ENCODE measurements around the gene PDZD4.
A peak's percentile ranks its signal among the peaks of the same experiment; 100 is the strongest.

The PDZD4 gene

GRCh38 chrX:153829799-153830639, at the start of gene PDZD4:
PDZD4 (minus strand) TSS chrX:153830544; CDS start chrX:153830298, 246 bp downstream.
- in situ Hi-C loops (cut with HindIII; ENCODE audit: low pct_unique_long_range_greater_than_20kb, low sequenced_read_pairs), result no loop called here

GRCh38 chrX:153879741-153880439, 49.5 kb upstream of the PDZD4 start:
- no peak for TF ChIP-seq JUND (IDR thresholded peaks at IDR 0.05; ENCODE audit: low read depth)
- DNase-seq (ENCODE audit: low read depth in 1 of 2, low spot score in 1 of 2), result no peak
- in situ Hi-C loops (cut with HindIII; ENCODE audit: low pct_unique_long_range_greater_than_20kb, low sequenced_read_pairs), result no loop called here

More at GRCh38 chrX:153829799-153830639, at the start of gene PDZD4:
- no peak for DNase-seq (ENCODE audit: low read depth in 1 of 2, low spot score in 1 of 2)
- no peak for TF ChIP-seq JUND (IDR thresholded peaks at IDR 0.05; ENCODE audit: low read depth)

- no peak for TF ChIP-seq JUND (IDR thresholded peaks at IDR 0.05; ENCODE audit: low read depth)
- no peak for DNase-seq (ENCODE audit: low read depth in 1 of 2, low spot score in 1 of 2)
- in situ Hi-C loops (cut with HindIII; ENCODE audit: low pct_unique_long_range_greater_than_20kb, low sequenced_read_pairs), result no loop called here
These were observed 48.8 kb upstream of the PDZD4 start for GRCh38 chrX:153878969-153879653.

- in situ Hi-C loops (cut with HindIII; ENCODE audit: low pct_unique_long_range_greater_than_20kb, low sequenced_read_pairs), result no loop called here
- no peak for DNase-seq (ENCODE audit: low read depth in 1 of 2, low spot score in 1 of 2)
- TF ChIP-seq JUND (IDR thresholded peaks at IDR 0.05; ENCODE audit: low read depth), result no peak
These were observed 48.0 kb upstream of the PDZD4 start for GRCh38 chrX:153878345-153878744.

GRCh38 chrX:153877571-153878261, 47.4 kb upstream of the PDZD4 start:
- DNase-seq (ENCODE audit: low read depth in 1 of 2, low spot score in 1 of 2), result no peak
- in situ Hi-C loops (cut with HindIII; ENCODE audit: low pct_unique_long_range_greater_than_20kb, low sequenced_read_pairs), result no loop called here
- TF ChIP-seq JUND (IDR thresholded peaks at IDR 0.05; ENCODE audit: low read depth), result no peak

GRCh38 chrX:153876112-153876491, 45.8 kb upstream of the PDZD4 start:
- DNase-seq (ENCODE audit: low read depth in 1 of 2, low spot score in 1 of 2), result no peak
- in situ Hi-C loops (cut with HindIII; ENCODE audit: low pct_unique_long_range_greater_than_20kb, low sequenced_read_pairs), result no loop called here
- no peak for TF ChIP-seq JUND (IDR thresholded peaks at IDR 0.05; ENCODE audit: low read depth)

- TF ChIP-seq JUND (IDR thresholded peaks at IDR 0.05; ENCODE audit: low read depth), result no peak
- peak; percentile 39 to 41 for DNase-seq (ENCODE audit: low read depth in 1 of 2, low spot score in 1 of 2)
- in situ Hi-C loops (cut with HindIII; ENCODE audit: low pct_unique_long_range_greater_than_20kb, low sequenced_read_pairs), result no loop called here
These were observed 45.2 kb upstream of the PDZD4 start for GRCh38 chrX:153875391-153876111.

GRCh38 chrX:153874366-153875125, 44.2 kb upstream of the PDZD4 start:
- in situ Hi-C loops (cut with HindIII; ENCODE audit: low pct_unique_long_range_greater_than_20kb, low sequenced_read_pairs), result no loop called here
- DNase-seq (ENCODE audit: low read depth in 1 of 2, low spot score in 1 of 2), result no peak
- TF ChIP-seq JUND (IDR thresholded peaks at IDR 0.05; ENCODE audit: low read depth), result no peak

GRCh38 chrX:153874085-153874365, 43.7 kb upstream of the PDZD4 start:
- TF ChIP-seq JUND (IDR thresholded peaks at IDR 0.05; ENCODE audit: low read depth), result no peak
- DNase-seq (ENCODE audit: low read depth in 1 of 2, low spot score in 1 of 2), result no peak
- in situ Hi-C loops (cut with HindIII; ENCODE audit: low pct_unique_long_range_greater_than_20kb, low sequenced_read_pairs), result no loop called here

- TF ChIP-seq JUND (IDR thresholded peaks at IDR 0.05; ENCODE audit: low read depth), result no peak
- in situ Hi-C loops (cut with HindIII; ENCODE audit: low pct_unique_long_range_greater_than_20kb, low sequenced_read_pairs), result no loop called here
- no peak for DNase-seq (ENCODE audit: low read depth in 1 of 2, low spot score in 1 of 2)
These were observed 43.1 kb upstream of the PDZD4 start for GRCh38 chrX:153873282-153874084.

Measured in T47D (cell line).